SU-DHL-6 (cell line): Measurements from ENCODE around the gene NRSN2.

Source experiments
- CTCF ChIP-seq: fragments of 200-600 bp; sonication (generic); IDR thresholded peaks from one replicate; pipeline ENCODE4 v1.5.1; 2017; ENCODE audit warnings: antibody characterized with exemption, mild to moderate bottlenecking, low read length, moderate library complexity; ENCODE audit not compliant: insufficient read depth, poor library complexity, severe bottlenecking
- EZH2phosphoT487 ChIP-seq: fragments of 200-600 bp; sonication (generic), shearing (Covaris generic); conservative IDR thresholded peaks from 2 replicates; pipeline ENCODE4 v1.6.1; 2018; ENCODE audit warnings: mild to moderate bottlenecking, antibody characterized with exemption, low read length, moderate library complexity, mixed read lengths

GRCh38 chr20:346033-346639 lies 775 bp upstream of the NRSN2 start:
- TF ChIP-seq CTCF (no peak), EZH2phosphoT487 (no peak)
